IMR-90 (cell line): Measurements from ENCODE around the gene CASP8. TPM values are rescaled to one million over a fixed set of nuclear protein-coding genes. Genes with fewer than 3 reads are reported as not detected.

ENCODE experiments used
- ATAC-seq: fragments of 200-7000 bp; cut with Tn5 transposase; 2 replicates; pipeline ENCODE4 v1.9.1; 2020; ENCODE audit warnings: low read depth, mild to moderate bottlenecking, moderate library complexity
- BruUV-seq: library from RNA; stranded (reverse); fragments of 400-500 nt; replicated peaks from 2 replicates; lab custom pipeline; 2021; lab: Mats Ljungman, UMichigan
- CTCF ChIA-PET: fragments of 300-600 bp; formaldehyde crosslinking; extraction: SDS; loops from one replicate; lab custom pipeline; 2021; ENCODE audit warnings: antibody characterized with exemption; lab: Yijun Ruan, JAX
- POLR2A ChIA-PET: fragments of 300-600 bp; sonication (Branson Sonifier 250); formaldehyde crosslinking; loops from one replicate; lab custom pipeline; 2022; ENCODE audit warnings: antibody characterized with exemption; ENCODE audit not compliant: unreplicated experiment; lab: Charles Lee
- DNase-seq: peaks from one replicate; pipeline ENCODE4 v3.0.0; 2013
- H2AFZ ChIP-seq: replicated peaks from 2 replicates; pipeline ENCODE3; 2013; ENCODE audit warnings: low read length, mild to moderate bottlenecking; ENCODE audit not compliant: poor library complexity
- H2AK5ac ChIP-seq: 2 replicates; pipeline ENCODE4 v1.6.1; 2013; ENCODE audit warnings: low read depth, low read length, inconsistent platforms
- H2AK9ac ChIP-seq: replicated peaks from 2 replicates; pipeline ENCODE3; 2013; ENCODE audit warnings: mild to moderate bottlenecking, low read depth, low read length, moderate library complexity; ENCODE audit not compliant: poor library complexity
- H2BK120ac ChIP-seq: 2 replicates; pipeline ENCODE4 v1.6.1; 2013; ENCODE audit warnings: low read depth, low read length, inconsistent platforms
- H2BK15ac ChIP-seq: 3 replicates; pipeline ENCODE4 v1.6.1; 2013; ENCODE audit warnings: low read depth, low read length, inconsistent platforms
- H2BK20ac ChIP-seq: 2 replicates; pipeline ENCODE4 v1.6.1; 2013; ENCODE audit warnings: low read depth, mild to moderate bottlenecking, inconsistent platforms, low read length, moderate library complexity
- H2BK5ac ChIP-seq: 2 replicates; pipeline ENCODE4 v1.6.1; 2013; ENCODE audit warnings: mild to moderate bottlenecking, low read depth, low read length, inconsistent platforms; ENCODE audit not compliant: poor library complexity, severe bottlenecking
- H3K14ac ChIP-seq: replicated peaks from 2 replicates; pipeline ENCODE4 v1.6.1; 2013; ENCODE audit warnings: low read depth, low read length, inconsistent platforms
- H3K18ac ChIP-seq: 2 replicates; pipeline ENCODE4 v1.6.1; 2013; ENCODE audit warnings: low read depth, low read length, control low read depth
- H3K23ac ChIP-seq: 2 replicates; pipeline ENCODE4 v1.6.1; 2013; ENCODE audit warnings: low read depth, low read length, inconsistent platforms
- H3K27ac ChIP-seq: 2 replicates; pipeline ENCODE4 v1.5.1; 2013; ENCODE audit warnings: mild to moderate bottlenecking, control low read depth, low read length; ENCODE audit not compliant: insufficient read depth
- H3K27me3 ChIP-seq: 2 replicates; pipeline ENCODE4 v1.6.1; 2013; ENCODE audit warnings: low read length; ENCODE audit not compliant: control insufficient read depth, insufficient read depth
- H3K36me3 ChIP-seq: 2 replicates; pipeline ENCODE4 v1.6.1; 2013; ENCODE audit warnings: low read length, mixed read lengths; ENCODE audit not compliant: control insufficient read depth, insufficient read depth
- H3K4ac ChIP-seq: 2 replicates; pipeline ENCODE4 v1.6.1; 2013; ENCODE audit warnings: low read depth, low read length, inconsistent platforms
- H3K4me1 ChIP-seq: 2 replicates; pipeline ENCODE4 v1.6.1; 2013; ENCODE audit warnings: low read length, mixed read lengths; ENCODE audit not compliant: control insufficient read depth, insufficient read depth
- H3K4me2 ChIP-seq: 2 replicates; pipeline ENCODE4 v1.6.1; 2013; ENCODE audit warnings: low read depth, mild to moderate bottlenecking, control low read depth, low read length, moderate library complexity
- H3K4me3 ChIP-seq: 2 replicates; pipeline ENCODE4 v1.5.1; 2013; ENCODE audit warnings: low read depth, mild to moderate bottlenecking, control low read depth, low read length, moderate library complexity; ENCODE audit not compliant: insufficient read depth
- H3K56ac ChIP-seq: 2 replicates; pipeline ENCODE4 v1.6.1; 2013; ENCODE audit warnings: low read length, inconsistent platforms; ENCODE audit not compliant: insufficient read depth; ENCODE audit errors: extremely low read depth
- H3K79me1 ChIP-seq, 2 experiments: 2 replicates each; pipeline ENCODE4 v1.6.1; 2013; ENCODE audit warnings: low read length in 2 of 2, inconsistent platforms in 1 of 2, low read depth in 1 of 2
- H3K9ac ChIP-seq: 2 replicates; pipeline ENCODE4 v1.6.1; 2013; ENCODE audit warnings: low read depth, low read length, control low read depth
- H3K9me1 ChIP-seq: 2 replicates; pipeline ENCODE4 v1.6.1; 2013; ENCODE audit warnings: low read length, inconsistent platforms; ENCODE audit not compliant: insufficient read depth
- H3K9me3 ChIP-seq: 2 replicates; pipeline ENCODE4 v1.6.1; 2013; ENCODE audit warnings: low read length; ENCODE audit not compliant: control insufficient read depth, insufficient read depth
- H4K20me1 ChIP-seq: 2 replicates; pipeline ENCODE4 v1.6.1; 2013; ENCODE audit warnings: low read length, inconsistent platforms; ENCODE audit not compliant: insufficient read depth
- H4K5ac ChIP-seq: 2 replicates; pipeline ENCODE4 v1.6.1; 2013; ENCODE audit warnings: mild to moderate bottlenecking, low read depth, low read length, control low read depth
- H4K8ac ChIP-seq, 2 experiments: 2 replicates each; pipeline ENCODE4 v1.6.1; 2013; ENCODE audit warnings: low read depth in 2 of 2, low read length in 2 of 2, control low read depth in 1 of 2, inconsistent platforms in 1 of 2
- H4K91ac ChIP-seq: 2 replicates; pipeline ENCODE4 v1.6.1; 2013; ENCODE audit warnings: low read depth, low read length, inconsistent platforms; ENCODE audit not compliant: insufficient read depth
- CEBPB ChIP-seq: IDR thresholded peaks from 2 replicates; pipeline ENCODE4 v1.6.1; 2012; ENCODE audit warnings: low read depth, low read length, improper control_type of control experiment
- CHD1 ChIP-seq: IDR thresholded peaks from 2 replicates; pipeline ENCODE4 v1.6.1; 2012; ENCODE audit warnings: low read depth, low read length, improper control_type of control experiment
- FOS ChIP-seq: fragments of 150-350 bp; IDR thresholded peaks from 2 replicates; pipeline ENCODE4 v1.6.1; 2016; ENCODE audit warnings: low read depth, low read length
- POLR2A ChIP-seq: IDR thresholded peaks from 2 replicates; pipeline ENCODE4 v1.6.1; 2012; ENCODE audit warnings: mild to moderate bottlenecking, low read depth, low read length
- RCOR1 ChIP-seq: IDR thresholded peaks from 2 replicates; pipeline ENCODE4 v1.6.1; 2012; ENCODE audit warnings: mild to moderate bottlenecking, low read length, improper control_type of control experiment; ENCODE audit not compliant: insufficient replicate concordance
- WGBS, 2 experiments: methylation state at CpG; one replicate each; pipeline versions ENCODE4 v1.1.5 to v1.1.7; 2013; ENCODE audit warnings: missing lambda C conversion rate in 2 of 2; ENCODE audit not compliant: insufficient read length in 1 of 2; ENCODE audit errors: extremely low coverage in 2 of 2; 5-methylcytosine and 5-hydroxymethylcytosine counted together
- dilution Hi-C: fragments of 300-500 bp; cut with HindIII; formaldehyde crosslinking; loops from one replicate; pipeline ENCODE4 v1.14.3; 2018; ENCODE audit warnings: low sequenced_read_pairs; ENCODE audit not compliant: unreplicated experiment
- in situ Hi-C: fragments of 300-500 bp; cut with MboI; formaldehyde crosslinking; loops from 3 replicates; pipeline ENCODE4 v1.14.3; 2019; ENCODE audit warnings: low sequenced_read_pairs, inconsistent platforms, mixed read lengths
- intact Hi-C: fragments of 100-400 bp; cut with micrococcal nuclease; formaldehyde crosslinking; loops from 2 replicates; pipeline ENCODE4 v1.10.0; 2022
- polyA plus RNA-seq, 3 experiments: library from polyadenylated mRNA; depleted of rRNA; stranded (reverse); fragments of >200 nt; gene quantifications; 2 replicates each; pipeline ENCODE4 v1.2.3, GENCODE V29; 2012; ENCODE audit warnings: low replicate concordance in 1 of 3
- total RNA-seq: library from RNA; depleted of rRNA; stranded (reverse); fragments of >200 nt; gene quantifications from 2 replicates; pipeline ENCODE4 v1.2.3, GENCODE V29; 2012

Gene CASP8
- total and polyA plus RNA-seq, 2 of the 4 experiments (the other 2 are of a cell fraction): 13.1 to 17.0 TPM

GRCh38 chr2:201280191-201281040, 20.1 kb downstream of the CASP8 start:
- intact Hi-C loops: no loop called here
- Histone ChIP-seq H3K56ac (no peak overlapping the region), H3K9me3 (no peaks in the 10 kb centered on the region), H4K91ac (no peak overlapping the region), H2AK5ac (no peak overlapping the region), H2AK9ac (no peak overlapping the region), H3K9ac (no peak overlapping the region), H2BK5ac (no peak overlapping the region), H3K14ac (no peak overlapping the region), H3K4ac (no peak overlapping the region), H3K36me3 (peaks cover 17% of the 10 kb centered on the region), H4K8ac (no peak overlapping the region), H4K20me1 (no peaks in the 10 kb centered on the region), H2BK20ac (no peak overlapping the region), H2AFZ (no peak overlapping the region), H3K4me1 (no peaks in the 10 kb centered on the region), H4K5ac (no peak overlapping the region), H3K27ac (no peak overlapping the region), H3K79me1 (no peaks in the 10 kb centered on the region), H3K4me3 (no peak overlapping the region), H2BK120ac (no peak overlapping the region), H2BK15ac (no peak overlapping the region), H3K18ac (no peak overlapping the region), H3K27me3 (no peaks in the 10 kb centered on the region), H3K4me2 (no peak overlapping the region), H3K23ac (no peak overlapping the region), H3K9me1 (peaks cover 4% of the 10 kb centered on the region; the same call in 1 of the 2 replicates)
- BruUV-seq: no TSS peak
- POLR2A ChIA-PET: no interaction called here
- DNase-seq (no peak), ATAC-seq (no peak)
- WGBS, 2 experiments: no CpG with 5 or more reads among the region's 3 CpGs
- dilution Hi-C loops: no loop called here
- TF ChIP-seq CEBPB: peak; percentile 70
- TF ChIP-seq CHD1: no peak
- no peak for TF ChIP-seq RCOR1
- TF ChIP-seq FOS: no peak
- TF ChIP-seq POLR2A: no peak
- CTCF ChIA-PET: interaction anchor here (0.8 kb wide), 1 partner anchor 15 kb away, joined by 3 read pairs; no protein-coding TSS in a partner anchor
- in situ Hi-C loops: no loop called here
